Measurements from ENCODE around the gene RAMP2.

DNA sequence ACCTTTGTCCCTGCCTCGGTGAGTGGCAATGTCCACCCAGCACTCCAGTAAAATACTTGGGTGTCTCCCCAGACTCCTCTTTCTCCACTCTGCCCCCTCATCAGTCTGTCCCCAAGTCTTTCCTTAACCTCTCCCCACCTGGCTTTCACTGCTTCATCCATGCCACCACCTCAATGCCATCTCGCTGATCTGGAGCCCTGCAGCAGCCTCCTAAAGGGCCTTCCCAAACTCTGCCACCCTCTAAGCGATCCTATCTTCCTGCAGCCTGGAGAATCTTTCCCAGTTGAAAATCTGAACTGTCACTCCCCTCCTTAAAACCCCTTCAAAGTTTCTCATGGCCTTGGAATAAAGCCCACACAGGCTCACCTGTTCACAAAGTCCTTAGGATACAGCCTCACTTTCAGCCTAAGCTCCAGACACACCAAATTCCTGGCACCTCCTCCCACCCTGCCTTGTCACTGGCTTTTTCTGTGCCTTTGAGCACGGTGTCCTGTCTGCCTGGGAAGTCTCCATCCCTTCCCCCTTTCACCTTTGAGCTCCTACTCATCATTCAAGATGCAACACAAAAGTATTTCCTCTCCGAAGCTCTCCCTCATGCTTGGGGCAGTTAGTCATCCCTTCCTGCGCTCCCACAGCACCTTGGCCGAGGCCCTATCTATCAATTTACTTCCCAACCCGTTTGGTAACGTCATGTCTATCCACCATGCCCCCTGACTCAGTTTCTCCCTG lies 22.2 kb downstream of the RAMP2 start:
- TF ChIP-seq POLR2AphosphoS5 (IDR thresholded peaks at IDR 0.05) (no peak), CTCF (IDR thresholded peaks at IDR 0.05) (no peak), POLR2A (IDR thresholded peaks at IDR 0.05) (no peak)
